ENCODE data around the gene ADAM10. TPM values are rescaled to one million over a fixed set of nuclear protein-coding genes. Genes with fewer than 3 reads are reported as not detected.
A peak's percentile ranks its signal among the peaks of the same experiment; 100 is the strongest.

The ADAM10 gene, protein sequence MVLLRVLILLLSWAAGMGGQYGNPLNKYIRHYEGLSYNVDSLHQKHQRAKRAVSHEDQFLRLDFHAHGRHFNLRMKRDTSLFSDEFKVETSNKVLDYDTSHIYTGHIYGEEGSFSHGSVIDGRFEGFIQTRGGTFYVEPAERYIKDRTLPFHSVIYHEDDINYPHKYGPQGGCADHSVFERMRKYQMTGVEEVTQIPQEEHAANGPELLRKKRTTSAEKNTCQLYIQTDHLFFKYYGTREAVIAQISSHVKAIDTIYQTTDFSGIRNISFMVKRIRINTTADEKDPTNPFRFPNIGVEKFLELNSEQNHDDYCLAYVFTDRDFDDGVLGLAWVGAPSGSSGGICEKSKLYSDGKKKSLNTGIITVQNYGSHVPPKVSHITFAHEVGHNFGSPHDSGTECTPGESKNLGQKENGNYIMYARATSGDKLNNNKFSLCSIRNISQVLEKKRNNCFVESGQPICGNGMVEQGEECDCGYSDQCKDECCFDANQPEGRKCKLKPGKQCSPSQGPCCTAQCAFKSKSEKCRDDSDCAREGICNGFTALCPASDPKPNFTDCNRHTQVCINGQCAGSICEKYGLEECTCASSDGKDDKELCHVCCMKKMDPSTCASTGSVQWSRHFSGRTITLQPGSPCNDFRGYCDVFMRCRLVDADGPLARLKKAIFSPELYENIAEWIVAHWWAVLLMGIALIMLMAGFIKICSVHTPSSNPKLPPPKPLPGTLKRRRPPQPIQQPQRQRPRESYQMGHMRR
- 55.8 TPM for polyA plus RNA-seq (2012; ENCODE audit: missing spikeins)

DNA sequence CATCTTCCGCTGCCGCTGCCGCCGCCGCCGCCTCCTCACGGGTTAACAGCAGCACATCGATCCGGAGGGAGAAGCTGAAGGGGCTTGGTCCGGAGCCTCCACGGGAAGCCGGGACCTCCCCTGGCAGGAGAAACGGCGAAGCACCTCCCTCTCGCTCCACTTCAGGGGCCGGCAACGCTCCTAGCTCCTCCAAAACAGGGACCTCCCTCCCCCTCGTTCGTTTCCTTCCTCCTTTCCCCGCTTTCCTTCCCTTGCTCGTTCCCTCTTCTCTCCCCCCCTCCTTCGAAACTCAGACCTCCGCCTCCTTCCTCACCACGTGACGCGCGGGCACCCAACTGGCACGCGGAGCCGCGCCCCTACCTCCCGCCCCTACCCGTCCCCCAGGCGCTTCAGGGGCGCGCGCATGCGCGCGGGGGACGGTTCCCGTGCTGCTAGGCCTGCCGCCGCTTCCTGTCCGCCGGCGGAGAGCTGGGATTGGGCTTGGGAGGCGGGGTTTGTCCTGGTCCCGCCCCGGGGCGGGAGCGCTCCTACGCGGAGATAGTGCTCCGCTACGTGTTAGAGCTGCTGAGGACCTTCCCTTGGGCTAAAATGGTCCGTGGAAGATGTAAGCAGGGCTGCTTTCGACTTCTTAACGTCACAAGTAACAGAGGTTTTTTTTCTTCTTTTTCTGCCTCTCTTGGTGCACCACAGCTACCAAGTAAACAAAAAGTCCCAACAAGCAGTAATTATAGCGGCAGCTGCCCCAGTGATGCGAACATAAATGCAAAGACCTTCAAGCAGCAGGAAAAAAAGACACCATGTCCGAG lies at the start of gene ADAM10:
ADAM10 (minus strand) TSS at position 176 of the 806 bp plus-strand sequence; CDS start at position 3, 173 bp downstream.
- peak; percentile 98 for DNase-seq (ENCODE audit: insufficient read length)
- TF ChIP-seq TAF1 (IDR thresholded peaks at IDR 0.05; ENCODE audit: borderline replicate concordance, low read depth, low read length) (0 out of 2 replicates have a peak, but pooled peaks have one; percentile 16), POLR2AphosphoS5 (IDR thresholded peaks at IDR 0.05; ENCODE audit: low read depth, low read length) (peak; percentile 86), POLR2A (IDR thresholded peaks at IDR 0.05; ENCODE audit: low read depth, low read length) (peak; percentile 83)

GRCh38 chr15:58797505-58797904 lies 48.0 kb upstream of the ADAM10 start:
- no peak for FAIRE-seq
- DNase-seq (ENCODE audit: insufficient read length) = no peak
- TF ChIP-seq POLR2A (IDR thresholded peaks at IDR 0.05; ENCODE audit: low read depth, low read length) (no peak), TAF1 (IDR thresholded peaks at IDR 0.05; ENCODE audit: borderline replicate concordance, low read depth, low read length) (no peak), POLR2AphosphoS5 (IDR thresholded peaks at IDR 0.05; ENCODE audit: low read depth, low read length) (no peak)

More for the DNA sequence above, at the start of gene ADAM10:
- peak; percentile 94 for FAIRE-seq

GRCh38 chr15:58795825-58796224 lies 46.3 kb upstream of the ADAM10 start:
- no peak for DNase-seq (ENCODE audit: insufficient read length)
- no peak for FAIRE-seq
- TF ChIP-seq POLR2AphosphoS5 (IDR thresholded peaks at IDR 0.05; ENCODE audit: low read depth, low read length) (no peak), POLR2A (IDR thresholded peaks at IDR 0.05; ENCODE audit: low read depth, low read length) (no peak), TAF1 (IDR thresholded peaks at IDR 0.05; ENCODE audit: borderline replicate concordance, low read depth, low read length) (no peak)

- no peak for FAIRE-seq
- no peak for DNase-seq (ENCODE audit: insufficient read length)
- TF ChIP-seq POLR2AphosphoS5 (IDR thresholded peaks at IDR 0.05; ENCODE audit: low read depth, low read length) (no peak), TAF1 (IDR thresholded peaks at IDR 0.05; ENCODE audit: borderline replicate concordance, low read depth, low read length) (no peak), POLR2A (IDR thresholded peaks at IDR 0.05; ENCODE audit: low read depth, low read length) (no peak)
Observed at GRCh38 chr15:58793862-58794261, 44.4 kb upstream of the ADAM10 start.

DNA sequence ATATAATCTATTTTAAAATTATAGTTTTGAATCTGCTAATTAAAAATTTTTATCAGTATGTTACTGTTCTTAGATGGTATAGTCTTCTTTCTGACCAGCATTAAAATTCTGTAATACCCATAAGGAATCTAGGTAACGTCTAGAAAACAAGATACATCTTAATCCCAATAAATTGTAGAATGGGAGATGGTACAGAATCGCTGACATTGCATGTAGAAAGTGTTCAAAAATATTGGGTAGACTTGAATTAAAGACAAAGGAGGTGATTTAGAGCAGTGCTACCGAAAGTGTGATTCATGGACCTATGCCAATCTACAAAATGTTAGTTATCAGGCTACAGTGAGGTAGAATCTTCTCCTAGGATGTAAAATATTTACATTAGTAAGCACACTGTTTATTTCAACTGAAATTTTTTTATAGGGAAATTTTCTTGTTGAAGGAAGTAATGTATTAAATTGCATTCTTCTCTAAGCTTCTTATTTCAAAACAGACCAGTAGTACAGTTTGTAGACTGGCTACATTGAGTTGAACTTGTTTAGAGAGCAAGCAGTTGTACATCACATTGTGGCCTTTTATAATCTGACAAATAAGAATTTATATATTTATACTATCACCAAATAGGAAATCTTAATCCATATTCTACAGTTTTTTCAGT lies 38.7 kb upstream of the ADAM10 start:
- FAIRE-seq (no peak), DNase-seq (ENCODE audit: insufficient read length) (no peak)
- TF ChIP-seq POLR2A (IDR thresholded peaks at IDR 0.05; ENCODE audit: low read depth, low read length) = no peak
- TF ChIP-seq TAF1 (IDR thresholded peaks at IDR 0.05; ENCODE audit: borderline replicate concordance, low read depth, low read length) = no peak
- TF ChIP-seq POLR2AphosphoS5 (IDR thresholded peaks at IDR 0.05; ENCODE audit: low read depth, low read length) = no peak

DNA sequence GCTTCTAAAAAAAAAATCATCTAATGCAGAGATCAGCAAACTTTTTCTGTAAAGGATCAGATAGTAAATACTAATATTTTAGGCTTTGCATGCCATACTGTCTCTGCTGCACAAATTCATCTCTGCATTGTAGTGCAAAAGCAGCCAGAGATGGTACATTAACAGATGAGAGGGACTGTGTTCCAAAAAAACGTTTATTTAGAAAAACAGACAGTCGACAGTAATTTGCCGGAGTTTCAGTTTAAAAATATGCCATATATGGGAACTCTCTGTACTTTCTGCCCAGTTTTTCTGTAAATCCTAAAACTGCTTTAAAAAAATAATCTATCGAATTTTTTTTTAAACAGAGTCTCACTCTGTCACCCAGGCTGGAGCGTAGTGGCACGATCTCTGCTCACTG lies 35.8 kb upstream of the ADAM10 start:
- FAIRE-seq (no peak), DNase-seq (ENCODE audit: insufficient read length) (no peak)
- no peak for TF ChIP-seq POLR2A (IDR thresholded peaks at IDR 0.05; ENCODE audit: low read depth, low read length)
- TF ChIP-seq TAF1 (IDR thresholded peaks at IDR 0.05; ENCODE audit: borderline replicate concordance, low read depth, low read length) = no peak
- TF ChIP-seq POLR2AphosphoS5 (IDR thresholded peaks at IDR 0.05; ENCODE audit: low read depth, low read length) = no peak

DNA sequence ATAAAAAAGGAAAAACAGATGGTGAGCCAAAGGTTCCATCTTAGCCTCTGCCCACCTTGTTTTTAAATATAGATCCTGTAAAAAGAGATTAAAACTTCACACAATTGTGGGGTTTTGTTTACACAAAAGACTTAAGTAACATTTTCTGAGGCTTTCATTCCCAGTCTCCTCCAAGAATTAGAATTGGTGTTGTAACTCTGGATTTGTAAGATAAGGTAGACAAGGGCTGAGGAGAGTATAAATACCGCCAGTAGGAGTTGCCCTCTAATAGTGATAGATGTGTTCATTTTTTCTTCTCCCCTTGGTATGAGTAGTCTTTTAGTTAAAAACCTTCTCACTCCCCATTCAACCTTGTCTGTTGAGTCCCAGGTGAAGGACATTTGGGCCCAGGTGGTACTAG lies 30.0 kb upstream of the ADAM10 start:
- FAIRE-seq = no peak
- TF ChIP-seq POLR2A (IDR thresholded peaks at IDR 0.05; ENCODE audit: low read depth, low read length) (no peak), POLR2AphosphoS5 (IDR thresholded peaks at IDR 0.05; ENCODE audit: low read depth, low read length) (no peak), TAF1 (IDR thresholded peaks at IDR 0.05; ENCODE audit: borderline replicate concordance, low read depth, low read length) (no peak)

DNA sequence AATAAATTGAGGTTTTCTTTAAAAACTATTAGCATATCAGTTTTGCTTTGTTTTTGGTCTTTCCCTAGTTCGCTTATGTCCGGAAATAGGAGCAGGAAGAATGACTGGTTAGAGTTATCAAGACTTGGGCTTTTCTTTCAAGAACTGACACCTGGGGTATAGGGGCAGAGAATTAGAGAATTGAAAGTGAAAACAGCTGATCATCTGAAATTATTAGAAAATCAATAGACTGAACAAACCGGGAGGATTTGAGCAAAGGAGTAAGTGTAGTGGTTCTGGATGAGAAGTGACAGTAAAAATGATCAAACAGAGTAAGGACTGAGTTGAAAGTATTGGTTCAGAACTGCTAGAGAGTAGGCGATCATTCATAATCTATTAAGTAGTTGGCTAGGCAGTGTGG lies 27.6 kb upstream of the ADAM10 start:
- TF ChIP-seq POLR2AphosphoS5 (IDR thresholded peaks at IDR 0.05; ENCODE audit: low read depth, low read length) = no peak
- FAIRE-seq = peak; percentile 73
- DNase-seq (ENCODE audit: insufficient read length) = no peak

More for the DNA sequence above, 30.0 kb upstream of the ADAM10 start:
- no peak for DNase-seq (ENCODE audit: insufficient read length)

DNA sequence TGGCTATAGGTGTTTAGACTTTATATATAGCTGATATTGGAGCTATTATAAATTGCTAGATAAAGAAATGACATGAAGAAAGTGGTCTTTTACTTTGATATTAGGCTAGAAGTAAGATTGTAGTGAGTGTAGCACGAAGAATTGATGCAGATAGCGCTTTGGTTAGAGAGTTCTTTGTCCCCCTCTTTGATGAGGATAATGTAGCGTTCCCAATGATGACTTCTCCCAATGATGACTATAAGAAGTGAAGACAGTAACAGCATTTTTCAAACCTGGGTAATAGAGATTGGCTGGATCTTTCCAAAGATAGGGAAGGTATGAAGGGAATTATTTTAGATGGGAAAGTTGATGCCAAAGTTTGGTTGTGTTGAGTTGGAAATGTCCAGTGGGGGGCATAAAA lies 25.9 kb upstream of the ADAM10 start:
- TF ChIP-seq POLR2AphosphoS5 (IDR thresholded peaks at IDR 0.05; ENCODE audit: low read depth, low read length) = no peak
- TF ChIP-seq TAF1 (IDR thresholded peaks at IDR 0.05; ENCODE audit: borderline replicate concordance, low read depth, low read length) = no peak
- no peak for TF ChIP-seq POLR2A (IDR thresholded peaks at IDR 0.05; ENCODE audit: low read depth, low read length)
- DNase-seq (ENCODE audit: insufficient read length) (no peak), FAIRE-seq (no peak)

GRCh38 chr15:58773024-58773423 lies 23.5 kb upstream of the ADAM10 start:
- TF ChIP-seq TAF1 (IDR thresholded peaks at IDR 0.05; ENCODE audit: borderline replicate concordance, low read depth, low read length) (no peak), POLR2AphosphoS5 (IDR thresholded peaks at IDR 0.05; ENCODE audit: low read depth, low read length) (no peak), POLR2A (IDR thresholded peaks at IDR 0.05; ENCODE audit: low read depth, low read length) (no peak)
- DNase-seq (ENCODE audit: insufficient read length) (no peak), FAIRE-seq (no peak)

Measured in GM12892 (cell line).